GM19468 (cell line): ENCODE data around the gene FGFBP3.

ENCODE experiments used
- ATAC-seq: cut with Tn5 transposase; IDR thresholded peaks from one replicate; pipeline ENCODE4 v1.9.1; 2021; ENCODE audit warnings: mild to moderate bottlenecking, moderate library complexity, moderate number of reproducible peaks; ENCODE audit not compliant: unreplicated experiment; ENCODE audit errors: extremely low read depth

FGFBP3 gene

GRCh38 chr10:91864099-91864498 is 45.2 kb downstream of the FGFBP3 start:
- no peak for ATAC-seq

DNA sequence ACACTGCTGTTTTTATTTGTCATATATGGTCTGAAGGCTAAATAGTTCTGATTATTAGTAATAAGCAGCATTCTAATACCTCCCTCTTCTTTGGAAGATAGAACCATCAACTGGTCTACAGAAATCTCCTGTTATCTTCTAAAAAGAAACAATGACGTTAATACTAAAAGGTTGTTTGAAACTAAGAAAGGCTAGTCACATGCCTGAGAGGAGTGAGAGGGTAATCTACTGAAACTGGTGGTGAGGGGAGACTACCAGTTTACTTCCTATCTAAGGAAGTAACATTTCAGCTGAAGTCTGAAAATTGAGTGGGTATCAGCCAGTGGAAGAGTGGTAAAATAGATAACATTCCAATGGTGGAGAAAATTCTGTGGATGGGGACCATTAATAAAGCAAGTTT is 48.4 kb downstream of the FGFBP3 start:
- ATAC-seq = no peak

GRCh38 chr10:91856637-91857036 is 52.6 kb downstream of the FGFBP3 start:
- no peak for ATAC-seq
